ENCODE results near the gene FOXK1. TPM values are rescaled to one million over a fixed set of nuclear protein-coding genes. Genes with fewer than 3 reads are reported as not detected.

FOXK1 gene
- total RNA-seq, 1 donor from 2014 or later, result 17.6 TPM

DNA sequence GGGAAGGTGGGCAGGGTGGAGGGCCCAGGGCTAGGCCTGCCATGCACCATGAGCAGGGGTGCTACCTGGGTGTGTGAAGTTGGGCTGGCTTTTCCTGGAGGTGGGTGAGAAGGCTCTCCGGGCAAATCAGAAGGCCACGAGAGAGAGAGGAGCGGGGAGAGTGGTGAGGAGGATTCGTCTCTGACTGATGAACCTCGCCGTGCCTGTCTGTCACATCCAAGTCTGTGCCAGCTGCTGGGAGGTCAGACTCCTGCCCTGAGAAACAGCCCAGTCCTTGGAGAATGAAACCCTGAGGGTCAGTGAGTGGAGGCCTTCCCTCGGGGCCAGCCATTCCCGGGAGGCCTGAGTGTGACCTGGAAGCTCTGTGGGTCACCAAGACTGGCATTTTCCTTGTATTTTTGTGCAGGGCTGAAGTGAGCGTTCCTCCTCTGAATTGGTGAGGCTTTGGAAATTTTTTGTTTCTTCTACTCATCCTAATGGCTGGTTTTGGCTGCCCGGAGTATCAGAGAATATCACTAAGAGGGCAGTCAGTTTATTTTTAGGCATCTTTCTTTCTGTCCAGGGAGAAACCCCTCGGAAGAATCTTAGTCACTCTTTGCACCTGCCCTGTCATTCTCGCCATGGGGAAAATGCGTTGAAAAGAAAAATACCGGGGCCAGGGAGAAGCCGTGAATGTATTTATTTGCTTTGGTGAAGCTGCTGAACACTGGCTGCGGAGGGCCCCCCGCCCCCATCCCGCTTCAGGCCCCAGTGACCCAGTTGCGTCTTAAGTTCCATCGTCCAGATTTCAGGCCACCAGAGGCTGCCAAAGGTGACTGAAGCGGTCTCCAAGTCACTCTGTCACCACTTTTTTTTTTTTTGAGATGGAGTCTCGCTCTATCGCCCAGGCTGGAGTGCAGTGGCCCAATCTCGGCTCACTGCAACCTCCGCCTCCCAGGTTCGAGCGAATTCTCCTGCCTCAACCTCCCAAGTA, 86.8 kb downstream of the FOXK1 start:
- TF ChIP-seq, protein P1, sequence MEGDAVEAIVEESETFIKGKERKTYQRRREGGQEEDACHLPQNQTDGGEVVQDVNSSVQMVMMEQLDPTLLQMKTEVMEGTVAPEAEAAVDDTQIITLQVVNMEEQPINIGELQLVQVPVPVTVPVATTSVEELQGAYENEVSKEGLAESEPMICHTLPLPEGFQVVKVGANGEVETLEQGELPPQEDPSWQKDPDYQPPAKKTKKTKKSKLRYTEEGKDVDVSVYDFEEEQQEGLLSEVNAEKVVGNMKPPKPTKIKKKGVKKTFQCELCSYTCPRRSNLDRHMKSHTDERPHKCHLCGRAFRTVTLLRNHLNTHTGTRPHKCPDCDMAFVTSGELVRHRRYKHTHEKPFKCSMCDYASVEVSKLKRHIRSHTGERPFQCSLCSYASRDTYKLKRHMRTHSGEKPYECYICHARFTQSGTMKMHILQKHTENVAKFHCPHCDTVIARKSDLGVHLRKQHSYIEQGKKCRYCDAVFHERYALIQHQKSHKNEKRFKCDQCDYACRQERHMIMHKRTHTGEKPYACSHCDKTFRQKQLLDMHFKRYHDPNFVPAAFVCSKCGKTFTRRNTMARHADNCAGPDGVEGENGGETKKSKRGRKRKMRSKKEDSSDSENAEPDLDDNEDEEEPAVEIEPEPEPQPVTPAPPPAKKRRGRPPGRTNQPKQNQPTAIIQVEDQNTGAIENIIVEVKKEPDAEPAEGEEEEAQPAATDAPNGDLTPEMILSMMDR (IDR thresholded peaks at IDR 0.05; ENCODE audit: insufficient read depth, low read length, severe bottlenecking), result no peak
- no peak for DNase-seq (ENCODE audit: low read depth)
- FAIRE-seq, result no peak
- no peak overlapping the region for H3K4me3 ChIP-seq (ENCODE audit: low read depth, low read length)
- H3K27me3 ChIP-seq (ENCODE audit: control insufficient read depth, insufficient read depth, low read length), result no peaks in the 10 kb centered on the region
- peaks cover 4% of the 10 kb centered on the region for H3K36me3 ChIP-seq (ENCODE audit: control insufficient read depth, insufficient read depth, low read length)

DNA sequence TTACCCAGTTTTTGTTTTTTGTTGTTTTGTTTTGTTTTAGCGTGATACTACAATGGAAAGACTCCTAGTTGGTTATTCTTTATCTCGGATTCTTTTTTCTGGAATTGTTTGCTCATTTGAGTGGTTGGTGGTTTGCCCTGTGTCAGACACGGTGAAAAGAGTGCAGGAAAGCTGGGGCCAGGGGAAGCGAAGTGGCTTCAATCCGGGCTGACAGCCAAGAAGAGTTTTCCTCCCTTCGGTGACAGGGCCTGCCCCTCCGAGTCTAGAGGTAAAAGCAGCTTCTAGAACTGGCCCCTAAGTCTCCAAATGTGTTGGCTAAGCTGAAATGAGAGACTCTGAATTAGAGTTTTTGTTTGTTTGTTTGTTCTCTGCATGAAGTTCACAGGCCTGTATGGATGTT, 87.7 kb downstream of the FOXK1 start:
- FAIRE-seq, result no peak
- DNase-seq (ENCODE audit: low read depth), result no peak
- H3K36me3 ChIP-seq (ENCODE audit: control insufficient read depth, insufficient read depth, low read length), result peaks cover 4% of the 10 kb centered on the region
- H3K27me3 ChIP-seq (ENCODE audit: control insufficient read depth, insufficient read depth, low read length), result no peaks in the 10 kb centered on the region
- TF ChIP-seq, protein P1 (IDR thresholded peaks at IDR 0.05; ENCODE audit: insufficient read depth, low read length, severe bottlenecking), result no peak
- no peak overlapping the region for H3K4me3 ChIP-seq (ENCODE audit: low read depth, low read length)

DNA sequence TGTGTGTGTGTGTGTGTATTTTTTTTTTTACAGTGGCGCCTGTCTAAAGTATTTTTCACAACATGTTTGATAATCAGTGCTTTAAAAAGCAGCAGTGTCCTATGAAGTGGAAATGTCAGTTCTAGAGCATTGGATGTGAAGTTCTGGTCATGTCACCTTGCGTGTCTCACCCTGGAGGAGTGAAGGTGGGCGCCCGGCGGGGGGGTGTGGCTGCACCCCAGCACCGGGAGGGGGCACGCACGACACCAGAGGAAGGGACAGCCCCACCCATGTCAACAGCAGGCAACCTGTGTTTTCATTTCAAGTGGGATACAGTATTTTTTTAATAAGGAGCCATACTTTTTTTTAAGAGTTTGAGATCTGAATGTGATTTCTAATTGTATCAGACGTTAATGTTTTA, 88.8 kb downstream of the FOXK1 start:
- Histone ChIP-seq H3K36me3 (ENCODE audit: control insufficient read depth, insufficient read depth, low read length) (peaks cover 4% of the 10 kb centered on the region), H3K4me3 (ENCODE audit: low read depth, low read length) (no peak overlapping the region), H3K27me3 (ENCODE audit: control insufficient read depth, insufficient read depth, low read length) (no peaks in the 10 kb centered on the region)
- DNase-seq (ENCODE audit: low read depth), result no peak
- FAIRE-seq, result no peak
- TF ChIP-seq, protein P1 (IDR thresholded peaks at IDR 0.05; ENCODE audit: insufficient read depth, low read length, severe bottlenecking), result no peak

DNA sequence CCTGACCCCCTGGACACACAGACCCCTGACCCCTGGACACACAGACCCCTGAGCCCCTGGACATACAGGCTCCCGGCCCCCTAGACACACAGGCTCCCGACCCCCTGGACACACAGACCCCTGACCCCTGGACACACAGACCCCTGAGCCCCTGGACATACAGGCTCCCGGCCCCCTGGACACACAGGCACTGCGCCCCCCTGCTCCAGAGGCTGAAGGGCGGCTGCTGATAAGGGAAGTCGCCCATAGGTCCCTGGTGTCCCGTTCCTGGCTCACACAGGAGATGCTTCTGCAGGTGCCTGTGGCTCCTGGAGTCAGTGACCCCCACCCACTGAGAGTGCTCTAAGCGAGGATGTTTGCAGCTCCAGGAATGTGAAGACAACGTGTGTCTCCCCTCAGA, 89.6 kb downstream of the FOXK1 start:
- Histone ChIP-seq H3K27me3 (ENCODE audit: control insufficient read depth, insufficient read depth, low read length) (no peaks in the 10 kb centered on the region), H3K4me3 (ENCODE audit: low read depth, low read length) (no peak overlapping the region), H3K36me3 (ENCODE audit: control insufficient read depth, insufficient read depth, low read length) (peaks cover 4% of the 10 kb centered on the region)
- FAIRE-seq (no peak), DNase-seq (ENCODE audit: low read depth) (no peak)
- TF ChIP-seq, protein P1 (IDR thresholded peaks at IDR 0.05; ENCODE audit: insufficient read depth, low read length, severe bottlenecking), result no peak

DNA sequence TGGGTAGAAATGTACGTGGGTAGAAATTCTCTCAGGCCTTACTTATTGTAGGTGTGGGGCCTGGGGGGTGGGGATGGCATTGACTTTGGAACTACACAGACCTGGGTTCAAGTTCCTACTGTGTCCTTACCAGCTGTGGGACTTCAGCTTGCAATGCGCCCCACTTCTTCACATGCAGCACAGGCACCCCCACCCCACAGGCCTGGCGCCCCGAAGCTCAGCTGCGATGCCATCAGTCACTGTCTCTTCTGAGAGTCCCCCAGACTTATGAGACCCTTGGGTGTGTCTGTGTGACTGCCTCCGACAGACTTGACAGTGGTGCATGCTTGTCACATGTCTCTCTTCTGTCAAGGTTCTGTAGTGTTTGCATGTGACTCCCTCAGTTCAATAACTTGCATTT, 90.2 kb downstream of the FOXK1 start:
- Histone ChIP-seq H3K36me3 (ENCODE audit: control insufficient read depth, insufficient read depth, low read length) (peaks cover 4% of the 10 kb centered on the region), H3K27me3 (ENCODE audit: control insufficient read depth, insufficient read depth, low read length) (no peaks in the 10 kb centered on the region), H3K4me3 (ENCODE audit: low read depth, low read length) (no peak overlapping the region)
- FAIRE-seq, result no peak
- TF ChIP-seq, protein P1 (IDR thresholded peaks at IDR 0.05; ENCODE audit: insufficient read depth, low read length, severe bottlenecking), result no peak
- no peak for DNase-seq (ENCODE audit: low read depth)

All from bronchial epithelial cell (primary cell).